ENCODE measurements around the gene ROR1. TPM values are rescaled to one million over a fixed set of nuclear protein-coding genes. Genes with fewer than 3 reads are reported as not detected.

Gene ROR1
- total and polyA plus RNA-seq, 2 of the 13 experiments (the other 11 are each of a cell fraction or from before 2014, with no cell fraction given) = 0.58 to 2.3 TPM

DNA sequence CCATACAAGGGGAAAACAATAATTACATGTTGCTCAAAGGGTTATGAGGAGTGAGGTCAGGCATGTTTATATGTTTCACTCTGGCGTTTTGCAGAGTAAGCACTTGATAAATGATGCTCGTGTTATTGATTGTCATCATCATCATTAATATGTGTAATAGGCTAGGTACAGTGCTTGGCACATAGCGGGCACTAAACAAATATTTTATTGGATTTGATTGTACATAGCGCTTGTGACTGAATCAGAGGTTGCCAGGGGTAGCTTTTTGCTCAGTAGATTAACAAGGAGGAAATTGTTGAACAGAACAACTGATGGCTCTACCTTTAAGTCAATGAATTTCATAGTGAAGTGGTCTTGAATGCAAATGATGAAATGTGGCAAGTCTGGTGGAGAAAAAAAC is 91.7 kb downstream of the ROR1 start:
- H3K4me2 ChIP-seq (ENCODE audit: low read depth, low read length) = no peak overlapping the region

More for the DNA sequence above, 91.7 kb downstream of the ROR1 start:
- ATAC-seq (no peak), DNase-seq (ENCODE audit: low spot score) (no peak), FAIRE-seq (no peak)
- Histone ChIP-seq H3K9me3 (ENCODE audit: low read length) (no peaks in the 10 kb centered on the region), H2AFZ (ENCODE audit: low read length) (no peak overlapping the region), H3K36me3 (replicated peaks in 1 of 2; ENCODE audit: control insufficient read depth in 1 of 2, insufficient read depth in 2 of 2, low read length in 2 of 2) (no peaks in the 10 kb centered on the region), H3K4me1 (ENCODE audit: insufficient read depth, low read length) (no peaks in the 10 kb centered on the region), H3K4me3 (replicated peaks in 1 of 3; ENCODE audit: insufficient read depth in 1 of 3, low read depth in 2 of 3, low read length in 3 of 3) (no peak overlapping the region), H3K27me3 (ENCODE audit: control insufficient read depth in 1 of 2, insufficient read depth in 2 of 2, low read length in 2 of 2) (no peaks in the 10 kb centered on the region), H3K27ac (ENCODE audit: extremely low read length, insufficient read depth, low read length) (no peak overlapping the region), H3K9ac (ENCODE audit: insufficient read depth, low read depth, low read length) (no peak overlapping the region), H4K20me1 (ENCODE audit: insufficient read depth, low read length) (no peaks in the 10 kb centered on the region), H3K79me2 (ENCODE audit: insufficient read depth, low read length) (no peaks in the 10 kb centered on the region)
- BruUV-seq (replicated peaks) = no TSS peak
- intact Hi-C loops (cut with micrococcal nuclease; ENCODE audit: unreplicated experiment) (no loop called here), in situ Hi-C loops (cut with HindIII; ENCODE audit: extremely low pct_ligation_motif_present, low pct_unique_long_range_greater_than_20kb) (no loop called here)
- CTCF ChIA-PET (ENCODE audit: low intra/inter-chr PET ratio, low total read pairs) = no interaction called here
- WGBS (ENCODE audit: low lambda C conversion rate) = 56% methylated on average over 4 of the region's 4 CpGs
- POLR2A ChIA-PET = no interaction called here
- TF ChIP-seq ZBTB8A (CRISPR knock-in tag; IDR thresholded peaks at IDR 0.05; ENCODE audit: borderline replicate concordance, low read depth) (no peak), ONECUT2 (CRISPR knock-in tag; IDR thresholded peaks at IDR 0.05) (no peak), MAFF (IDR thresholded peaks at IDR 0.05; ENCODE audit: low read depth, low read length) (peak; percentile 29; the same call in 1 of the 2 replicates), NFYC (CRISPR knock-in tag; IDR thresholded peaks at IDR 0.05) (no peak), ZFX (CRISPR knock-in tag; IDR thresholded peaks at IDR 0.05; ENCODE audit: low read depth) (no peak), JUNB (CRISPR knock-in tag; IDR thresholded peaks at IDR 0.05; ENCODE audit: borderline replicate concordance) (no peak), ZNF761 (CRISPR knock-in tag; conservative IDR thresholded peaks at IDR 0.05) (no peak), WIZ (CRISPR knock-in tag; IDR thresholded peaks at IDR 0.05) (no peak), ZNF567 (CRISPR knock-in tag; IDR thresholded peaks at IDR 0.05; ENCODE audit: borderline replicate concordance) (no peak), ZNF547 (CRISPR knock-in tag; IDR thresholded peaks at IDR 0.05) (no peak), MAFK (conservative IDR thresholded peaks at IDR 0.05 in 1 of 2, IDR thresholded peaks at IDR 0.05 in 1 of 2; ENCODE audit: low read length in 2 of 2) (peak; percentile 2 to 29; a peak in 2 of 4 replicates), CEBPB (IDR thresholded peaks at IDR 0.05; ENCODE audit: borderline replicate concordance, low read depth, low read length) (no peak)
- TF ChIP-seq, protein P1, sequence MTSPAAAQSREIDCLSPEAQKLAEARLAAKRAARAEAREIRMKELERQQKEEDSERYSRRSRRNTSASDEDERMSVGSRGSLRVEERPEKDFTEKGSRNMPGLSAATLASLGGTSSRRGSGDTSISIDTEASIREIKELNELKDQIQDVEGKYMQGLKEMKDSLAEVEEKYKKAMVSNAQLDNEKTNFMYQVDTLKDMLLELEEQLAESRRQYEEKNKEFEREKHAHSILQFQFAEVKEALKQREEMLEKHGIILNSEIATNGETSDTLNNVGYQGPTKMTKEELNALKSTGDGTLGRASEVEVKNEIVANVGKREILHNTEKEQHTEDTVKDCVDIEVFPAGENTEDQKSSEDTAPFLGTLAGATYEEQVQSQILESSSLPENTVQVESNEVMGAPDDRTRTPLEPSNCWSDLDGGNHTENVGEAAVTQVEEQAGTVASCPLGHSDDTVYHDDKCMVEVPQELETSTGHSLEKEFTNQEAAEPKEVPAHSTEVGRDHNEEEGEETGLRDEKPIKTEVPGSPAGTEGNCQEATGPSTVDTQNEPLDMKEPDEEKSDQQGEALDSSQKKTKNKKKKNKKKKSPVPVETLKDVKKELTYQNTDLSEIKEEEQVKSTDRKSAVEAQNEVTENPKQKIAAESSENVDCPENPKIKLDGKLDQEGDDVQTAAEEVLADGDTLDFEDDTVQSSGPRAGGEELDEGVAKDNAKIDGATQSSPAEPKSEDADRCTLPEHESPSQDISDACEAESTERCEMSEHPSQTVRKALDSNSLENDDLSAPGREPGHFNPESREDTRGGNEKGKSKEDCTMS (CRISPR knock-in tag; conservative IDR thresholded peaks at IDR 0.05) = no peak
- TF ChIP-seq, protein P2, sequence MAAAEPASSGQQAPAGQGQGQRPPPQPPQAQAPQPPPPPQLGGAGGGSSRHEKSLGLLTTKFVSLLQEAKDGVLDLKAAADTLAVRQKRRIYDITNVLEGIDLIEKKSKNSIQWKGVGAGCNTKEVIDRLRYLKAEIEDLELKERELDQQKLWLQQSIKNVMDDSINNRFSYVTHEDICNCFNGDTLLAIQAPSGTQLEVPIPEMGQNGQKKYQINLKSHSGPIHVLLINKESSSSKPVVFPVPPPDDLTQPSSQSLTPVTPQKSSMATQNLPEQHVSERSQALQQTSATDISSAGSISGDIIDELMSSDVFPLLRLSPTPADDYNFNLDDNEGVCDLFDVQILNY (CRISPR knock-in tag; conservative IDR thresholded peaks at IDR 0.05) = no peak
- TF ChIP-seq, protein P3, sequence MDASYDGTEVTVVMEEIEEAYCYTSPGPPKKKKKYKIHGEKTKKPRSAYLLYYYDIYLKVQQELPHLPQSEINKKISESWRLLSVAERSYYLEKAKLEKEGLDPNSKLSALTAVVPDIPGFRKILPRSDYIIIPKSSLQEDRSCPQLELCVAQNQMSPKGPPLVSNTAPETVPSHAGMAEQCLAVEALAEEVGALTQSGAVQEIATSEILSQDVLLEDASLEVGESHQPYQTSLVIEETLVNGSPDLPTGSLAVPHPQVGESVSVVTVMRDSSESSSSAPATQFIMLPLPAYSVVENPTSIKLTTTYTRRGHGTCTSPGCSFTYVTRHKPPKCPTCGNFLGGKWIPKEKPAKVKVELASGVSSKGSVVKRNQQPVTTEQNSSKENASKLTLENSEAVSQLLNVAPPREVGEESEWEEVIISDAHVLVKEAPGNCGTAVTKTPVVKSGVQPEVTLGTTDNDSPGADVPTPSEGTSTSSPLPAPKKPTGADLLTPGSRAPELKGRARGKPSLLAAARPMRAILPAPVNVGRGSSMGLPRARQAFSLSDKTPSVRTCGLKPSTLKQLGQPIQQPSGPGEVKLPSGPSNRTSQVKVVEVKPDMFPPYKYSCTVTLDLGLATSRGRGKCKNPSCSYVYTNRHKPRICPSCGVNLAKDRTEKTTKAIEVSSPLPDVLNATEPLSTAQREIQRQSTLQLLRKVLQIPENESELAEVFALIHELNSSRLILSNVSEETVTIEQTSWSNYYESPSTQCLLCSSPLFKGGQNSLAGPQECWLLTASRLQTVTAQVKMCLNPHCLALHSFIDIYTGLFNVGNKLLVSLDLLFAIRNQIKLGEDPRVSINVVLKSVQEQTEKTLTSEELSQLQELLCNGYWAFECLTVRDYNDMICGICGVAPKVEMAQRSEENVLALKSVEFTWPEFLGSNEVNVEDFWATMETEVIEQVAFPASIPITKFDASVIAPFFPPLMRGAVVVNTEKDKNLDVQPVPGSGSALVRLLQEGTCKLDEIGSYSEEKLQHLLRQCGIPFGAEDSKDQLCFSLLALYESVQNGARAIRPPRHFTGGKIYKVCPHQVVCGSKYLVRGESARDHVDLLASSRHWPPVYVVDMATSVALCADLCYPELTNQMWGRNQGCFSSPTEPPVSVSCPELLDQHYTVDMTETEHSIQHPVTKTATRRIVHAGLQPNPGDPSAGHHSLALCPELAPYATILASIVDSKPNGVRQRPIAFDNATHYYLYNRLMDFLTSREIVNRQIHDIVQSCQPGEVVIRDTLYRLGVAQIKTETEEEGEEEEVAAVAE (CRISPR knock-in tag; IDR thresholded peaks at IDR 0.05; ENCODE audit: borderline replicate concordance) = no peak
- TF ChIP-seq, protein P4, sequence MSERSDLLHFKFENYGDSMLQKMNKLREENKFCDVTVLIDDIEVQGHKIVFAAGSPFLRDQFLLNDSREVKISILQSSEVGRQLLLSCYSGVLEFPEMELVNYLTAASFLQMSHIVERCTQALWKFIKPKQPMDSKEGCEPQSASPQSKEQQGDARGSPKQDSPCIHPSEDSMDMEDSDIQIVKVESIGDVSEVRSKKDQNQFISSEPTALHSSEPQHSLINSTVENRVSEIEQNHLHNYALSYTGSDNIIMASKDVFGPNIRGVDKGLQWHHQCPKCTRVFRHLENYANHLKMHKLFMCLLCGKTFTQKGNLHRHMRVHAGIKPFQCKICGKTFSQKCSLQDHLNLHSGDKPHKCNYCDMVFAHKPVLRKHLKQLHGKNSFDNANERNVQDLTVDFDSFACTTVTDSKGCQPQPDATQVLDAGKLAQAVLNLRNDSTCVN (CRISPR knock-in tag; IDR thresholded peaks at IDR 0.05; ENCODE audit: borderline replicate concordance) = no peak

All from HepG2 (cell line).